Inferior parietal cortex (tissue), 1 donor: ENCODE data around the gene ST14.
"Not testable (repeated sequence)": the region's sequence is repeated elsewhere in the genome, so short reads cannot be mapped to it uniquely, and the experiment has no call there.

Source experiments
- DNase-seq: peaks from one replicate; pipeline ENCODE4 v3.0.0-alpha.2; 2016; ENCODE audit errors: extremely low spot score

The ST14 gene

DNA sequence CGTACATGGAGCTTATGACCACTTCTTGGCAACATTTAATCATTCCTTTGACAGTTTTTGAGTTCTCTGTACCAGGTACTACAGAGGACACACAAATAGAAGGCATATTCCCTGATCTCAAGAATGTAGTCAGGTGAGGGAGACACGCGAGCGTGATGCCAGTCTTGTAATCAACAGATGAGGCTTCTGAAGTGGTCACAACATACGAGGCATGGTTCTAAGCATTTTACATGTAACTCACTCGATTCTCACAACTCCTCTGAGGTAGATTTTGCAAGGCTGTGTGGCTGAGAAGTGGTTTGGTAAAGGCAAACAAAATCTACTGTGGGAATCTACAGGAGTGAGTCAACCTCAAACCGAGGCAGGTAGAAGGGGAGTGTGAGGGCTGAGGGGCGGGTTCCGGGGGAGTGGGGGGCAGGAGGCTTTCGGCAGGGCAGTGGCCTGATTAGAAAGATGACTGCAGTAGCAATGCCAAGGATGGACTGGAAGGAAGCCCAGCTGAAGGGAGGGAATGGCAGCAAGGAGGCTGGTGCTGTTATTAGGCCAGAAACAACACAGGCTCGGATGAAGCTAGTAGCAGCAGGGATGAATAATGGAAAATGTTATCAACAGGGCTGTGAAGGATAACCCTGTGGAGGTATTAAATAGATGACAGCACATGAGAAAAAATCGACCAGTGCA lies 63.8 kb downstream of the ST14 start:
- no peak for DNase-seq

DNA sequence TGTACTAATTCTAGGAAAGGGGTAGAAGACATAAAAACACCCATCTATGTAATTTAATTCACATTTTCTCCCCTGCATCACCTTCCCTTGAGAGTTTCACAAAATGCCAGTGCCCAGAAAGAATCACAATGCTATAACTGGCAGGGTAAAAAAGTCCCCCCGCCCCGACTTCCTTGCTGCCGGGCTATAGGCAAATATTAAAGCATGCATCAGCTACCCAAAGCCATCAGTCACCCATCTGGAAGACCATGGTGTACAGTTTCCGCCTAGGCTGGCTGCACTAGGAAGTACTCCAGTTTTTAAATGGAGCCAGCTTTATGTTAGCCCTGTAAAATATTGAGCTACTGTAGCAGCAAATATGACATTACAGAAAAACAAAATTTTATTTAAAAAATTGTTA lies 67.8 kb downstream of the ST14 start:
- DNase-seq, result no peak

DNA sequence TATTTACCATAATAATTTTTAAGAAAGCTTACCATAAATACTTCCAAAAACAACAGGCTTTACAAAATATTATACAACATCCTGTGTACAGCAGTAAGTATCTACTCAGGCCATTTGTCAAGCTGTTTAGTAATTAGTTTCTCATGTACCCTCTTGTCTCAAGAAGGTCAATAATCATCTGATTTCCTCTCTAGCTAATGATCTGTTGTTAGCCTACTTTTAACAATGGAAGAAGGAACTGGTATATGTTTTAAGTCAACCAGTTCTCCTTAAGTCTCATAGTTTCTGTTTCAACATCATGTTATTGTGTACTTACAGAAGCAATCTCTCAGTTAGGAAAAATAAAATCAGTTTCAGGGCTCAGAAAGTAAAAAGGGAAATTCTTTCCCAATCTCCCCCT lies 73.9 kb downstream of the ST14 start:
- not testable (repeated sequence) for DNase-seq

DNA sequence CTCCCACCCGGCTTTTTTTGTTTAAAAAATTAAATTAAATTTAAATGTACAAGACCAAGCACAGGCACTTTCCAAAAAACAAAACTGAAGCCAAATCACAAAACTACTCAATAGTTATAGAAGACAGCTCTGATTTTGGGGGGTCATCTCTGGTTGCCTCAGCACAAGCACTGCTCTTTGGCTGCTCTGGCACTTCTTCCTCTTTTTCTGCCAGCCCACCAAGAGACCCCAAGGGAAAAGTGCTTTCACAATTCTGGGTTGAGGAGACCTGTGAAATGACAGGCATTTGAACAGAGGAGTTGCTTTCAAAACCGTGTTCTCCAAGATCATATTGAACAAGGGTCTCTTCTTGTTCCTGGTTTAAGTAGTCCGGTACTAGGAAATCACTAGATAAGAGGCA lies 74.3 kb downstream of the ST14 start:
- DNase-seq, result not testable (repeated sequence)

DNA sequence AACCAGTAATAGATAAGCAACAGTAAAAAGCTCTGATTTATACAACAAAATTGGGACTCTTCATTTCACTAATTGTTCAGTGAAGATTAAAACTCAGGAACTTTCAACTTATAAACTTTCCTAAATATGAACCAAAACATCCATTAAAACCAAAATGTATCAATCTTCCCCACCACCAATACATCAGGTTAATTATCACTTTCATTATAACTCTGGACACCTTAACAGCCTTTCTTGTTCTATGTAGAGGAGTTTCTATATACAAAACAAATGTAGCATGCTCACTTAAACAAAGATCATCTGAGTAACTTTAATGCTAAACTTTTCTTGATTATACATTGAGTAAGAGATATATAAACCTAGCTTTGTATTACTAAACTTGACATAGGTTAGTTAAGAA lies 74.7 kb downstream of the ST14 start:
- DNase-seq, result no peak

DNA sequence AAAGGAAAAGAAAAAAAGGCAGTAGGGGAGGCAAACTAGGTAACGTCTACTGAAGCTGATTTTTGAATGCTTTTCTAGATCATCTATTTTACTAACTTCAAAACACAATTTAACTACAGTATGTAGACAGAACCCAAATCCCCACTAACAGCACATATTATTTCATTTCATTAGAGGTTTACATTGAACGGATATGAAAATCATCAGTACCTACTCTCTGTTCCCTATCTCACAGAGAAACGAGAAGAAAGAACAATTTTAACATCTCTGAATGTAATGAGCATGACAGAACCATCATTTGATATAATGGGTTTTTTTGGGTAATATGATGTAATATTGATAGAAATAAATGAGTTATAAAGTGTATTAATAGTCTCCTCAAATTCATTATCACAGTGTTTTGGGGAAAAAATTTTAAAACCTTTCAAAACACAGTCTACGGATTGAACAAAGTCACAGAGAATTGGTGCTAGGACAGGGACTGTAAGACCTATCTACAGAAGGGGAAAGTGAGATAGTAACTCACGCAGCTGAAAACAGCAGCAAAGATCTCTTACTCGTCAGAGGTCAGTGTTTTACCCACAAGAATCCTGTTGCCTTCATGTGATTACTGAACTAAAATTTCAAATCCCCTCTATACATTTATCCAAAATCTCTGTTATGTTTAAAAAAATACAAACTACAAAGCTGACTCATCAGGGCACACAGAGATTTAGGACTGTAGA lies 77.9 kb downstream of the ST14 start:
- no peak for DNase-seq

DNA sequence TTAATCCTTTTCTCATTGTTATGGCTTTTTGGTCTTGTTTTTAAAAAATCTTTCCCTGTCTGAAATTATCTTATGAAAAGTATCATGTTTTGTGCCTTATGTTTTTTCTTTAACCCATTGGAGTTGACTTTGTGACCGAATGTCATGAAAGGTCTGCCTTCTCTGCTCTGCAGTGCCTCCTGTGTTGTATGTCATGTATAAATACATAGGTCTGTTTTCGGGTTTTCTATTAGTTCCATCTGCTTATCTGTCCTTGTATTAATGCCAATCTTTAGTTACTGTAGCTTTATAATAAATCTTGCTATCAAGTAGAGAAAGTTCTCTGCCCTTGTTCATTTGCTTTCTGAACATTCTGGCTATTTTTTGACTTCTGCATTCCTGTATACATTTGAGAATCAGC lies 82.1 kb downstream of the ST14 start:
- DNase-seq, result no peak

DNA sequence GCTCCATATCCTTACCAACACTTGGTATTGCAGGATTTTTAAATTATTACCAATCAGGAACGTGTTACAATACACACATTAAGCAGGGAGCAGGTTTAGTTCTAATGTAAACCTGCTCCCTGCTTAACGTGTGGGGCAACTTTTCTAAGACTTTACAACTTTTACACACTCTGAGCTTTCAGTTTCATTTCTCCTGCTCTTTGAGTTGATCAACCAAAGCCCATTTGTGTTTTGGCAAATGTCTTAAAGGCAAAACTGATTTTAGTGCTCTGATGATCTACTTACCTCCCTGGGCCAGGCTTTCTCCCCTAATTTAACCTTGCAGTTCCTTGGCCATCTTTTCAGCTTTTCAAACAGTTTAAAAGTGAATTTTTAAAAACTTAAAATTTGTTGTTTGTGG lies 84.2 kb downstream of the ST14 start:
- no peak for DNase-seq

DNA sequence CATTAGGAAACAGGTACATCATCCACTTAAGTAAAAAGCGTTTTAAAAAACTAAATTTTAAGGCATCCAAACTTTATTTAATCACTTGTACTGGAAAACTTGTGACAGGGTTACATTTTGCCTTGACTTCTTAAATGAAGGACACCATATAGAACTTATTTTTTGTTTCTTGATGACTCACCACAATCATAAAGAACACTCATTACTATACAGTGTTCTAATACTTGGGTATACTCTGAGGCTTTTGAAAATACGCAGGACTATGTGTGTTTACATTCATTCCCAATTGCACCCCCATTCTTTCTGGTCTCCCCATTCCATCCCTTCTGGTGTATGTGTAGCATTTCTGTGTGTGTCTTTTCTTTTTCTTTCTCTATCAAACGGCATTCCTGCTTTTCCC lies 85.3 kb downstream of the ST14 start:
- DNase-seq, result no peak

DNA sequence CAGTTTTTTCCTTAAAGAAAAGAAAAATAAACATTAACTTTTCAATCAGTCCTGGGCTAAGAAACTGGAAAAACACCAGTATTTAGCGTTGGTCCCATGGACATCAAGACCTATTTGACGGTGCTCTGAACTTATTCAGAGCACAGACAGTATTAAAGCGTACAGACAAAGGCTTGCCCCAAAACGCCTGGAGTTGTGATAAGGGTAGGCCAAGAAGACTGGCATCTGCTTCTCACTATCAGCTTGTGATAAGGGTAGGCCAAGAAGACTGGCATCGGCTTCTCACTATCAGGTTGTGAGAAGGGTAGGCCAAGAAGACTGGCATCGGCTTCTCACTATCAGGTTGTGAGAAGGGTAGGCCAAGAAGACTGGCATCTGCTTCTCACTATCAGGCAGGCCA lies 85.8 kb downstream of the ST14 start:
- not testable (repeated sequence) for DNase-seq

DNA sequence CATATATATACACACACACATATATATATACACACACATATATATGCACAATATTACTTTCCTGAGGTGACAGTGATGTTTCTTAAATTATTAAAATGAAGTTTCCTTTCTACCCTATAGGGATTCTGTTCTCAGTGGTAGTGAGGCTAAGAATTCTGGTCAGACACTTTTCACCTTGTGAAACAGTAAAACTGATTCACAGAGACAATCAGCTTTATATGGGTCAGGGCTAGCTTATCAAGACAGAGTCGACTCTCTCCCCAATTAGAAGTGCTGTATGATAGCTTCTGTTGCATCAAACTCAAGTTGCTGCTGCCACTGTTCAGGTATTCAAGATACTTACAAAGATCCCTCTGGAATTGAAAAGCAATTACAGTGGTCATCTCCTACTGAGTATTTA lies 86.7 kb downstream of the ST14 start:
- DNase-seq, result no peak

DNA sequence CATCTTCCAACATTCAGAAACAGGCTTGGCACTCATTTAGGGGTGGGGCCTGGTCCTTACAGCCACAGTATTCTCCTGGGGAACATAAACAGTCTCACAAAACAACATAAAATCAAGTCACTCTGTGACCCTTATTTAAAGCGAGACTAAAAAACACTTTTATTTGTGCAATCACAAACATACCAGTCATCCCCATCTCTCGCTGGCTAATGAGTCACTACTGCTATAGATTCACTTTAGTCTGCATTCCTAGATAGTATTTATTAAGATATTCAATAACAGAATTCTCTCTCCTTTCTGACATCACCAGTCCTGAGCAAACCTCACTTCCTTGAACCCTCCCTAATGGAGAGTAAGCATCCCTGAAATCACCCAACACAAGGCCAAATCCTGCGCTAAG lies 87.2 kb downstream of the ST14 start:
- DNase-seq, result no peak

DNA sequence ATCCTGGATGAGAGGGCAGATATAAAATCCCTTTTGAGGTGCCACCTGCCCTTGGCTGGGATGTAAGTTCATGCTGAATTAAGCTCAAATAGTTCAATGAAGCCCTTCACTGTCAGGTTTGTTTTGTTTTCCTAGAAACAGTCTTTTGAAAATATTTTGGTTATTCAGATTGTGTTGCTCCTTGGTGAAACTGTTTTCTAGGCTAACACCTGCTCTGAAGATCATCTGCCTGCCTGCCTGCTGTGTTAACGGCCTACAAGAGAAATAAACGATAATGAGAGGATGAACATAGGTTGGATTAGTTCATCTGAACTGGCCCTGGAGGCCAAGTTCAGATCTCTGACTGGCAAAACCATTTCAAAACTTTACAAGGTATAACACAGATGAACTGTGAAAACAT lies 87.7 kb downstream of the ST14 start:
- no peak for DNase-seq

DNA sequence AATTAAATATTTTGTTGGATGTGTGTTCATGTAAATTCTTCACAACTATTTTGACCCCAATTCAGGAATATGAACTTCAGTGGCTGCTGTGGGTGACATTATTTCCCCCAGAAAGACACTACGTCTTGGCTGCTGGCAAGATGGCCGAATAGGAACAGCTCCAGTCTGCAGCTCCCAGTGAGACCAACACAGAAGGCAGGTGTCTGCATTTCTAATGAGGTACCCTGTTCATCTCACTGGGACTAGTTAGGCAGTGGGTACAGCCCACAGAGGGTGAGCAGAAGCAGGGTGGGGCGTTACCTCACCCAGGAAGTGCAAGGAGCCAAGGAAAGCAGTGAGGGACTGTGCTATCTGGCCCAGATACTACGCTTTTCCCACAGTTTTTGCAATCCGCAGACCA lies 89.8 kb downstream of the ST14 start:
- DNase-seq, result no peak

DNA sequence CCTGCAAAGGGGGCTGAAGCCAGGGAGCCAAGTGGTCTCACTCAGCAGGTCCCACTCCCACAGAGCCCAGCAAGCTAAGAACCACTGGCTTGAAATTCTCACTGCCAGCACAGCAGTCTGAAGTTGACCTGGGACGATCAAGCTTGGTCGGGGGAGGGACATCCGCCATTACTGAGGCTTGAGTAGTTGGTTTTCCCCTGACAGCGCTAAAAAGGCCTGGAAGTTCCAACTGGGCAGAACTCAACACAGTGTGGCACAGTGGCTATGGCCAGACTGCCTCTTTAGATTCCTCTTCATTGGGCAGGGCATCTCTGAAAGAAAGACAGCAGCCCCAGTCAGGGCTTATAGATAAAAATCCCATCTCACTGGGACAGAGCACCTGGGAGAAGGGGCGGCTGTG lies 90.3 kb downstream of the ST14 start:
- not testable (repeated sequence) for DNase-seq

DNA sequence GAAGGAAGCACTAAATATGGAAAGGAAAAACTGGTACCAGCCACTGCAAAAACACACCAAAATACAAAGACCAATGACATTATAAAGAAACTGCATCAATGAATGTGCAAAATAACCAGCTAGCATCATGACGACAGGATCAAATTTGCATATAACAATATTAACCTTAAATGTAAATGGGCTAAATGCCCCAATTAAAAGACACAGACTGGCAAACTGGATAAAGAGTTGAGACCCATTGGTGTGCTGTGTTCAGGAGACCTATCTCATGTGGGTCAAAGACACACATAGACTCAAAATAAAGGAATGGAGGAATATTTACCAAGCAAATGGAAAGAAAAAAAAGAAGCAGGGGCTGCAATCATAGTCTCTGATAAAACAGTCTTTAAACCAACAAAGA lies 92.2 kb downstream of the ST14 start:
- not testable (repeated sequence) for DNase-seq
